Measurements from ENCODE around the gene RMND1. TPM values are rescaled to one million over a fixed set of nuclear protein-coding genes. Genes with fewer than 3 reads are reported as not detected.

RMND1 gene, protein sequence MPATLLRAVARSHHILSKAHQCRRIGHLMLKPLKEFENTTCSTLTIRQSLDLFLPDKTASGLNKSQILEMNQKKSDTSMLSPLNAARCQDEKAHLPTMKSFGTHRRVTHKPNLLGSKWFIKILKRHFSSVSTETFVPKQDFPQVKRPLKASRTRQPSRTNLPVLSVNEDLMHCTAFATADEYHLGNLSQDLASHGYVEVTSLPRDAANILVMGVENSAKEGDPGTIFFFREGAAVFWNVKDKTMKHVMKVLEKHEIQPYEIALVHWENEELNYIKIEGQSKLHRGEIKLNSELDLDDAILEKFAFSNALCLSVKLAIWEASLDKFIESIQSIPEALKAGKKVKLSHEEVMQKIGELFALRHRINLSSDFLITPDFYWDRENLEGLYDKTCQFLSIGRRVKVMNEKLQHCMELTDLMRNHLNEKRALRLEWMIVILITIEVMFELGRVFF
- 18.7 TPM for total RNA-seq
- long read RNA-seq, transcript RMND1-203 (12 exons, 2,003 nt), result major isoform, 28 of 33 reads
- long read RNA-seq, partial matches to known transcripts, result 0 of 33 reads
- long read RNA-seq, other reads (novel, unspliced or antisense), result 1 of 33 reads

GRCh38 chr6:151451950-151452749 lies at the start of gene RMND1:
TSS of gene RMND1 (minus strand) at chr6:151452126. CDS start at chr6:151445811, 6,315 bp downstream.
- intact Hi-C loops (cut with micrococcal nuclease), result no loop called here
- peak; percentile 100 for DNase-seq
- ATAC-seq, result peak; percentile 99

DNA sequence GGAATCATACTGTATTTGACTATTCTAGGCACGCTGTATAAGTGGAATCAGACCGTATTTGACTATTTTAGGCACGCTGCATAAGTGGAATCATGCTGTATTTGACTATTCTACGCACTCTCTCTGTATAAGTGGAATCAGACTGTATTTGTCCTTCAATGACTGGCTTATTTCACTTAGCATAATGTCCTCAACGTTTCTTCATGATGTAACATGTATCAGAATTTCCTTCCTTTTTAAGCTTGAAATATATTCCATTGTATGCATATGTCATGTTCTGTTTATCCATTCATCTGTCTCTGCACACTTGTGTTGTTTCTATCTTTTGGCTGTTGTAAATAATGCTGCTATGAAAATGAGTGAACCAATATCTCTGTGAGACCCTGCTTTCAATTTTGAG lies 47.6 kb upstream of the RMND1 start:
- DNase-seq (no peak), ATAC-seq (no peak)
- intact Hi-C loops (cut with micrococcal nuclease), result no loop called here

DNA sequence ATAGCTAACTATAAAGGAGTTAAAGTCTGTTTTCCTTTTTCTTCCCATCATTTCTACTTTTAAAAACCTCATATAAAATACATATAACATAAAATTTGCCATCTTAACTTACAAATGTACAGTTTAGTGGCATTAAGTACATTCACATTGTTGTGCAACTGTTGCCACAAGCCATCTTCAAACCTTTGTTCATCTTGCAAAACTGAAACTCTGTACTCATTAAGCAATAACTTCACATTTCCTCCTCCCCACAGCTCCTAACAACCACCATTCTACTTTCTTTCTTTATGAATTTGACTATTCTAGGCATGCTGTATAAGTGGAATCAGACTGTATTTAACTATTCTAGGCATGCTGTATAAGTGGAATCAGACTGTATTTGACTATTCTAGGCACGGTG lies 46.4 kb upstream of the RMND1 start:
- intact Hi-C loops (cut with micrococcal nuclease), result no loop called here
- DNase-seq (no peak), ATAC-seq (no peak)

DNA sequence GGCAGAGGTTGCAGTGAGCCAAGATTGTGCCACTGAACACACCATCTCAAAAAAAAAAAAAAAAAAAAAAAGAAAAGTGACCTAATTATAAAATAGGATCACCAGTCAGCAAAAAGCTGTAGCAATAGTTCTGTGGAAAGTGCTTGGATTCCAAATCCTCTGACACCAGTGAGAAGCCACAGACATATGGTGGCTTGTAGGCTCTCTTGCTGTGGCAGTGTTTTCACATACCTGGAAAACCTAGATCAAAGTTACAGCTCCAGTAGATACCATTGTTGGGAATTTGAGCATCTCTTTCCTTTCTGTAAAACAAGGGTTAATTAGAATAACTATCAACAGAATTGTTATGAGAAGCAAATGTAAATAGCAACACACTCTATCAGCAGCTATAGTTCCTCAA lies 46.0 kb upstream of the RMND1 start:
- DNase-seq, result no peak
- intact Hi-C loops (cut with micrococcal nuclease), result no loop called here
- ATAC-seq, result no peak

GRCh38 chr6:151495380-151495779 lies 43.5 kb upstream of the RMND1 start:
- ATAC-seq (no peak), DNase-seq (no peak)
- intact Hi-C loops (cut with micrococcal nuclease), result no loop called here

GRCh38 chr6:151494936-151495320 lies 43.0 kb upstream of the RMND1 start:
- DNase-seq (no peak), ATAC-seq (no peak)
- intact Hi-C loops (cut with micrococcal nuclease), result no loop called here

GRCh38 chr6:151494235-151494935 lies 42.5 kb upstream of the RMND1 start:
- DNase-seq (peak; percentile 71), ATAC-seq (peak; percentile 63)
- intact Hi-C loops (cut with micrococcal nuclease), result no loop called here

DNA sequence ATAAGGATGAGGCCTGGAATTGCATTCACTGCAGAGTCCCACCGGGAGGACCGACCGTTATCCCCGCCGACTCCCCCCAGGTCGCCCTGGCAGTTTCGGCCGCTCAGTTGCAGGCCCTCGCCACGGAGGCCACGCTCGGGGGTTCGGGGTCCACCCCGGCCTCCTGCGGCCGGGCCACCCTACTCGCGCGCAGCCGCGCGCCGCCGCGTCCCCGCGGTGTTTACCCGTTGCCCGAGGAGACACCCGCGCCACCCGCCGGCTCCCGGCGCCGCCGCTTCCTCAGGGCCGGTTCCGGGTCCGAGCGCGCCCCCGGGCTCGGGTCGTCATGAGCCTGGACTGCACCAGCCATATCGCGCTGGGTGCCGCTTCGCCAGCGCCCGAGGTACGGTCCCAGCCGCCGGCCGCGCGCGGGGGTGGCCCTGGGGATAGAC lies 41.9 kb upstream of the RMND1 start, which contains the start of gene CCDC170:
Gene CCDC170, plus strand, starts transcription at position 214 of the 431 bp plus-strand sequence. Its CDS starts 112 bp downstream, at position 326.
- intact Hi-C loops (cut with micrococcal nuclease), result no loop called here
- ATAC-seq (peak; percentile 85), DNase-seq (peak; percentile 77)

- DNase-seq, result no peak
- intact Hi-C loops (cut with micrococcal nuclease), result no loop called here
- ATAC-seq, result peak; percentile 58
Measured at GRCh38 chr6:151493161-151493803, 41.4 kb upstream of the RMND1 start.

DNA sequence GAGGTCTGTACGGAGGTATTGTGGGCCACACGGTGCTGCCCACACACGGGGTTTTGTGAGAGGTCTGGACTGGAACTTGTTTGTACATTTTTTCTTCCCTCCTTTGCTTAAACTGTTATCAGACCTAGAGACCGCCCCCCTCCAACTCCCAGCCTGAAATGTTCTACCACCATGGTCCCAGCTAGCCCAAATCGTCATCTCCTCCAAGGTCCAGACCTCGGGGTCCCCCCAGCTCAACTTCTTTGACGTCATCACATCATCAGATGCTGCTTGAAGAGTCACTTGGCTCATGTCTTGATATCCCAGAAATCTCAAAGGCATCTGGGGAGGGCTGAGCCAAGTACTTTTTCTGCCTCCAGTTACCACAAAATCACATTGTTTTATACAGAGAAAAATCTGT lies 39.1 kb upstream of the RMND1 start:
- intact Hi-C loops (cut with micrococcal nuclease), result no loop called here
- DNase-seq (no peak), ATAC-seq (peak; percentile 21)

GRCh38 chr6:151488226-151488625 lies 36.3 kb upstream of the RMND1 start:
- no peak for DNase-seq
- intact Hi-C loops (cut with micrococcal nuclease), result no loop called here
- no peak for ATAC-seq

DNA sequence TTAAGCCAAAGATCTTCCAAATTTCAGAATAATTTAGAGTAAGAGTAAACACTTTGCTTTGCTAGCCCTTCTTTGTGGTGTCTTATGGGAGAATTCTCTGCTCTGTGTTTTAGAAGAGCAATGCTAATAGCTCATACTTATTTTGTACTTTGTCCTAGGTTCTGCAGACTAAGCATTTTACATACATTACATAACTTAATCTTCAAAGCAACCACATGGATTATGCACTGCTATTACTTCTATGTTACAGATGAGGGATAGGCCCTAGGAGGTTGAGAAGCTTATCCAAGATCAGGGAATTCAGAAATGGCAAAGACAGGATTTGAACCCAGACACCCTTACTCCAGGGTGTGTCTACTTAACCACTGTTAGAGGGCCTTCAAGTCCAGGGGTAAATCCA lies 32.1 kb upstream of the RMND1 start:
- intact Hi-C loops (cut with micrococcal nuclease), result no loop called here
- ATAC-seq, result no peak
- DNase-seq, result no peak

DNA sequence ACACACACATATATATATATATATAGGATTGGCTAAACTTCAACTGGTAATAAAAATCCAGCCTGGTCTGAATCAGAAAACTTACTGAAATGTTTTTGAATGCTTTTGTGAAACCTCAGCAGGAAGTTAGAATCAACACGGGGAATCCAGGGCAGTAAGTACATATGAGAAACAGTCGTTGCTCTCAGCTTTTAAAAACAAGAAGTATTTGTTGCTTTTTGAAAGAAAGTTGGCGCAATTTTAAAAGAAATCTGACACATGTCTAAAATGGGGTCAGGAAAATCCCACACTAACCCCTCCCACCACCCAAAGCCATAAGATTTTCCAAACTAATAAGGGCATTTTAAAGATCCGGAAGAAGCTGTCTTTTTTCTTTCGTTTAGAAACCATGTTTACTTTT lies 30.4 kb upstream of the RMND1 start:
- intact Hi-C loops (cut with micrococcal nuclease), result no loop called here
- DNase-seq (no peak), ATAC-seq (no peak)

DNA sequence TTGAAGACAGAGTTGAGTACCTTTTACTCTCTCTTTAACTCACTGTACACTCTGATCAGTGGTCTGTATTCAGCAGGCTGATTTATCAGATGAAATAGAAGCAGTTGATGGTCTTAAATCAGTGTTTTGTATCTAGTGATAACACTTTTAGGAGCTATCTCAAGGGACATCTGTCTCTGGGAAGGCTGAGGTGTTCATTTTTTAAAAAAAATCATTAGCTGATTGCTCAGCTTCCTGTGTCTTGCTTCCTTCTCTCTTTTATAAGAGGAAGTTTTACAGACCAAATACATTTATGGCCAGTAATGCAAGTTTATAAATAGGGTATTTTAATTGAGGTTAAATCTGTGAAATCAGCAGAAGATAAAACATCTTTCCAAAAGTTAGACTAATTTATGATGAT lies 29.9 kb upstream of the RMND1 start:
- no peak for DNase-seq
- no peak for ATAC-seq
- intact Hi-C loops (cut with micrococcal nuclease), result no loop called here

- no peak for DNase-seq
- ATAC-seq, result no peak
- intact Hi-C loops (cut with micrococcal nuclease), result no loop called here
Measured at GRCh38 chr6:151478670-151479069, 26.7 kb upstream of the RMND1 start.

- intact Hi-C loops (cut with micrococcal nuclease), result no loop called here
- ATAC-seq, result no peak
- no peak for DNase-seq
Measured at GRCh38 chr6:151477726-151478125, 25.8 kb upstream of the RMND1 start.

GRCh38 chr6:151475653-151476523 lies 24.0 kb upstream of the RMND1 start:
- DNase-seq (no peak), ATAC-seq (no peak)
- intact Hi-C loops (cut with micrococcal nuclease), result no loop called here

- ATAC-seq (no peak), DNase-seq (no peak)
- intact Hi-C loops (cut with micrococcal nuclease), result no loop called here
Measured at GRCh38 chr6:151464702-151465101, 12.8 kb upstream of the RMND1 start.
